Neuronal stem cell (in vitro differentiated cells): ENCODE results near the gene CD300LB.

Experiments used
- DNase-seq: peaks from one replicate; pipeline ENCODE4 v3.0.0-alpha.2; 2013; ENCODE audit warnings: low spot score
- H2AFZ ChIP-seq: one replicate; pipeline ENCODE4 v1.6.1; 2013; ENCODE audit warnings: mild to moderate bottlenecking, low read length, inconsistent platforms
- H2AK5ac ChIP-seq: 2 replicates; pipeline ENCODE4 v1.6.1; 2013; ENCODE audit warnings: low read depth, mild to moderate bottlenecking, inconsistent platforms, low read length, moderate library complexity, mixed read lengths
- H2BK120ac ChIP-seq: 2 replicates; pipeline ENCODE4 v1.6.1; 2013; ENCODE audit warnings: low read depth, mild to moderate bottlenecking, inconsistent platforms, low read length, moderate library complexity, mixed read lengths
- H2BK12ac ChIP-seq: one replicate; pipeline ENCODE4 v1.6.1; 2013; ENCODE audit warnings: low read length, inconsistent platforms
- H2BK15ac ChIP-seq: 2 replicates; pipeline ENCODE4 v1.6.1; 2013; ENCODE audit warnings: mild to moderate bottlenecking, low read length, inconsistent platforms, mixed read lengths
- H2BK5ac ChIP-seq: one replicate; pipeline ENCODE4 v1.6.1; 2013; ENCODE audit warnings: inconsistent platforms, mild to moderate bottlenecking, low read length, moderate library complexity
- H3K14ac ChIP-seq: one replicate; pipeline ENCODE4 v1.6.1; 2013; ENCODE audit warnings: low read length, inconsistent platforms
- H3K18ac ChIP-seq: 2 replicates; pipeline ENCODE4 v1.6.1; 2013; ENCODE audit warnings: low read length, inconsistent platforms
- H3K23ac ChIP-seq: 2 replicates; pipeline ENCODE4 v1.6.1; 2013; ENCODE audit warnings: low read depth, mild to moderate bottlenecking, mixed read lengths, low read length, inconsistent platforms; ENCODE audit not compliant: poor library complexity
- H3K27ac ChIP-seq: replicated peaks from 3 replicates; pipeline ENCODE4 v1.5.1; 2013; ENCODE audit warnings: low read length, inconsistent platforms
- H3K27me3 ChIP-seq, 3 experiments: 2 replicates each; pipeline ENCODE4 v1.6.1; 2013; ENCODE audit warnings: low read length in 3 of 3, mild to moderate bottlenecking in 2 of 3, inconsistent platforms in 1 of 3, low read depth in 1 of 3, mixed read lengths in 1 of 3, moderate library complexity in 1 of 3; ENCODE audit not compliant: control insufficient read depth in 3 of 3, insufficient read depth in 3 of 3
- H3K36me3 ChIP-seq, 2 donors: replicated peaks in 1 of 2; 2 replicates each; pipeline ENCODE4 v1.6.1; 2013; ENCODE audit warnings: low read length in 2 of 2; ENCODE audit not compliant: control insufficient read depth in 2 of 2, insufficient read depth in 2 of 2
- H3K4ac ChIP-seq: 2 replicates; pipeline ENCODE4 v1.6.1; 2013; ENCODE audit warnings: inconsistent platforms, mild to moderate bottlenecking, low read length, moderate library complexity
- H3K4me1 ChIP-seq, 2 donors: 1 replicate in 1 of 2; 2 replicates in 1 of 2; pipeline ENCODE4 v1.6.1; 2013; ENCODE audit warnings: low read length in 2 of 2, low read depth in 1 of 2; ENCODE audit not compliant: control insufficient read depth in 2 of 2, insufficient read depth in 1 of 2
- H3K4me2 ChIP-seq: one replicate; pipeline ENCODE4 v1.6.1; 2013; ENCODE audit warnings: mild to moderate bottlenecking, low read length, inconsistent platforms; ENCODE audit not compliant: insufficient read depth, poor library complexity, severe bottlenecking
- H3K4me3 ChIP-seq, 2 donors: 2 replicates each; pipeline ENCODE4 v1.5.1; 2013; ENCODE audit warnings: low read length in 2 of 2, mild to moderate bottlenecking in 2 of 2, inconsistent platforms in 1 of 2, moderate library complexity in 1 of 2
- H3K79me1 ChIP-seq: one replicate; pipeline ENCODE4 v1.6.1; 2013; ENCODE audit warnings: low read depth, mild to moderate bottlenecking, inconsistent platforms, low read length, moderate library complexity
- H3K9ac ChIP-seq: one replicate; pipeline ENCODE4 v1.6.1; 2013; ENCODE audit warnings: mild to moderate bottlenecking, low read depth, low read length, inconsistent platforms; ENCODE audit not compliant: poor library complexity
- H3K9me3 ChIP-seq, 2 donors: replicated peaks in 1 of 2; 2 replicates each; pipeline versions ENCODE3 to v1.6.1; 2013; ENCODE audit warnings: low read length in 2 of 2, mild to moderate bottlenecking in 2 of 2, inconsistent platforms in 1 of 2, low read depth in 1 of 2, mixed read lengths in 1 of 2, moderate library complexity in 1 of 2; ENCODE audit not compliant: control insufficient read depth in 2 of 2, insufficient read depth in 1 of 2
- H4K8ac ChIP-seq: one replicate; pipeline ENCODE4 v1.6.1; 2013; ENCODE audit warnings: low read depth, mild to moderate bottlenecking, inconsistent platforms, low read length, moderate library complexity
- H4K91ac ChIP-seq: one replicate; pipeline ENCODE4 v1.6.1; 2013; ENCODE audit warnings: low read length, low read depth, mild to moderate bottlenecking, inconsistent platforms; ENCODE audit not compliant: poor library complexity
- WGBS, 2 donors: extraction: QIAGEN DNeasy Blood & Tissue Kit; methylation state at CpG; one replicate each; pipeline ENCODE4 v1.1.7; 2013; ENCODE audit warnings: missing lambda C conversion rate in 2 of 2, mixed read lengths in 1 of 2; ENCODE audit not compliant: insufficient read length in 2 of 2, insufficient replicate concordance in 1 of 2; ENCODE audit errors: extremely low coverage in 2 of 2; 5-methylcytosine and 5-hydroxymethylcytosine counted together

The CD300LB gene

GRCh38 chr17:74475189-74475588 is 56.1 kb downstream of the CD300LB start:
- Histone ChIP-seq H3K9ac (no peak overlapping the region), H3K36me3 (no peaks in the 10 kb centered on the region), H2AFZ (no peak overlapping the region), H2BK15ac (no peak overlapping the region), H3K27ac (no peak overlapping the region), H2BK120ac (no peak overlapping the region), H3K4me3 (no peak overlapping the region), H3K4ac (no peak overlapping the region), H2BK5ac (no peak overlapping the region), H2AK5ac (no peak overlapping the region), H3K27me3 (peaks cover 0 to 4% (median 0%) of the 10 kb centered on the region in 3 experiments), H4K8ac (no peak overlapping the region), H3K4me1 (no peaks in the 10 kb centered on the region), H4K91ac (no peak overlapping the region), H3K4me2 (no peak overlapping the region), H3K23ac (no peak overlapping the region), H2BK12ac (no peak overlapping the region), H3K79me1 (no peaks in the 10 kb centered on the region), H3K18ac (no peak overlapping the region), H3K14ac (no peak overlapping the region), H3K9me3 (peaks cover 2 to 10% of the 10 kb centered on the region in 2 donors)
- no CpG with 5 or more reads among the region's 4 CpGs for WGBS, 2 donors
- no peak for DNase-seq

DNA sequence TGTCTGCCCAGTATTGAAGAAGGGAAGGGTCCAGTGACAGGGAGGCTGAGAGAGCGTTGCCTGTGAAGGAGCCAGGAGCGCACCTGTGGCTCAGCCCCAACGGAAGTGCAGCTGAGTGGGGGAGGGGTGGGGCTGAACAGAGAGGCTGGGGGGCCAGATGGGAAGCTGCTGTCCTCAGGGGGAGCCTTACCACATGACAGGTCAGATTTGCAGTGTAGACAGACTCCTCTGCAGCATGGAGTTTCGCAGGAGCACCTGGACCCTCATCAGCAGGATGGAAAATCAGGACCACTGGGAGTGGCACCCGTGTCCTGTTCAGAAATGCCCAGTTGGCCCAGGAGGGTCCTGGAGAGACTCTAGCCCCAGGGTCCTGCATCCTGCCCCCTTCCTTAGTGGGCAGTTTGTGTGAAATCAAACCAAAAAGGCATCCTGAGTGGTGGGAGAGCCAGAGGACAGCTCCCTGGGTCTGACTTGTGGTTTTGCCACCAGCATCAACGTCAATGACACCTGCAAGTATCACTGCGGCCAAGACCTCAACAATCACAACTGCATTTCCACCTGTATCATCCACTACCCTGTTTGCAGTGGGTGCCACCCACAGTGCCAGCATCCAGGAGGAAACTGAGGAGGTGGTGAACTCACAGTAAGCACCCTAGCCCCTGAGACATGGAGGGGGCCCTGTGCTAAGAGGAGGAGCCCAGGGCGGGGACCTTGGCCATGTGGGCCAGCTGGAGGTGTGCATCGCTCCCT is 57.1 kb downstream of the CD300LB start:
- no CpG with 5 or more reads among the region's 9 CpGs for WGBS, 2 donors
- H2BK12ac ChIP-seq: no peak overlapping the region

DNA sequence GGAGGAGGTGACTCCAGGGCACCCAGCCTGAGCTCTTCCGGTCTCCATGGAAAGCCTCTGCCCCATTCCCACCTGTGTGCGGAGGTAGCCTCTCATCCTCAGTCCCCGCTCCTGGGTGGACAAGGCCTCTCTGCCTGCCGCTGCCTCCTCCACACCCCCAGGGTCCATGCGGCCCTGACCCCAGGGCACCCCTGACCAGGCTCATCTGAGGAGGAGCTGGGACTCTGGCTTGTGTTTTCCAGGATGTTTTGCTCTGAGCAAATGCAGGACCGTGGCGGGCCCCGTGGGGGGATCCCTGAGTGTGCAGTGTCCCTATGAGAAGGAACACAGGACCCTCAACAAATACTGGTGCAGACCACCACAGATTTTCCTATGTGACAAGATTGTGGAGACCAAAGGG is 58.0 kb downstream of the CD300LB start:
- Histone ChIP-seq H4K91ac (no peak overlapping the region), H3K36me3 (no peaks in the 10 kb centered on the region), H2BK5ac (no peak overlapping the region), H3K4ac (no peak overlapping the region), H3K14ac (no peak overlapping the region), H3K4me1 (no peaks in the 10 kb centered on the region), H4K8ac (no peak overlapping the region), H3K9me3 (peaks cover 2 to 10% of the 10 kb centered on the region in 2 donors), H3K9ac (no peak overlapping the region), H2BK15ac (no peak overlapping the region), H2BK120ac (no peak overlapping the region), H3K27ac (no peak overlapping the region), H2BK12ac (no peak overlapping the region), H3K4me2 (no peak overlapping the region), H2AFZ (no peak overlapping the region), H3K18ac (peak overlapping the region; percentile 77), H3K79me1 (no peaks in the 10 kb centered on the region), H3K27me3 (peaks cover 0 to 4% (median 0%) of the 10 kb centered on the region in 3 experiments), H3K4me3 (no peak overlapping the region), H3K23ac (no peak overlapping the region), H2AK5ac (no peak overlapping the region)
- no peak for DNase-seq
- no CpG with 5 or more reads among the region's 8 CpGs for WGBS, 2 donors

More for the DNA sequence above, 57.1 kb downstream of the CD300LB start:
- no peak overlapping the region for H4K8ac ChIP-seq
- H2AFZ ChIP-seq: no peak overlapping the region
- H3K36me3 ChIP-seq: no peaks in the 10 kb centered on the region
- H3K79me1 ChIP-seq: no peaks in the 10 kb centered on the region
- H3K23ac ChIP-seq: no peak overlapping the region
- H4K91ac ChIP-seq: no peak overlapping the region
- no peak overlapping the region for H2BK5ac ChIP-seq
- H3K9me3 ChIP-seq: peaks cover 2 to 10% of the 10 kb centered on the region in 2 donors
- H2BK15ac ChIP-seq: no peak overlapping the region
- DNase-seq: no peak
- no peak overlapping the region for H3K9ac ChIP-seq
- no peak overlapping the region for H3K4me3 ChIP-seq
- no peak overlapping the region for H3K4me2 ChIP-seq
- no peak overlapping the region for H2AK5ac ChIP-seq
- H3K4ac ChIP-seq: no peak overlapping the region
- H3K14ac ChIP-seq: no peak overlapping the region
- H3K27ac ChIP-seq: no peak overlapping the region
- H3K18ac ChIP-seq: no peak overlapping the region
- H3K4me1 ChIP-seq: no peaks in the 10 kb centered on the region
- H3K27me3 ChIP-seq: peaks cover 0 to 4% (median 0%) of the 10 kb centered on the region in 3 experiments
- no peak overlapping the region for H2BK120ac ChIP-seq

DNA sequence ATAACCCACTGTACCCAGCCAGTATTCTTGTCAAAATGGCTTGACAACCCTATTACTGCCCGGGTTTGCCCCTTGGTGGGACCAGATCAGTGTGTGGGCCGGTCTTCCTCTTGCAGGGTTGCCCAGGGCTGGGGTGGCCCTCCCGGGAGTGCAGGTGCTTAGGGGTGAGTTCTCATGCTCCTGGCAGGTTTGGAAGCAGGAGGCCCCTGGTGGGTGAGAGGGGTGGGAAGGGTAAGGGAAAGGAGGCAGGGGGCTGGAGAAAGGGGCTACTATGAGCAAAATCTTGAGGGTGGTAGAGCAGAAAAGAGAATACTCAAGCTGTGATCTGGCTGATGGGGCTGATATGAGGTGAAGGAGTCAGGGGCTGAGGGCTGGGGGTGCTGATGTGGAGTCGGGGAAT is 58.4 kb downstream of the CD300LB start:
- Histone ChIP-seq H2AFZ (no peak overlapping the region), H3K4me1 (no peaks in the 10 kb centered on the region), H3K4ac (no peak overlapping the region), H4K91ac (no peak overlapping the region), H3K9me3 (peaks cover 2 to 10% of the 10 kb centered on the region in 2 donors), H3K4me3 (no peak overlapping the region), H2BK12ac (no peak overlapping the region), H3K79me1 (no peaks in the 10 kb centered on the region), H2BK120ac (no peak overlapping the region), H2BK15ac (no peak overlapping the region), H3K23ac (no peak overlapping the region), H3K4me2 (no peak overlapping the region), H3K36me3 (no peaks in the 10 kb centered on the region), H3K27me3 (peaks cover 0 to 4% (median 0%) of the 10 kb centered on the region in 3 experiments), H3K9ac (no peak overlapping the region), H2AK5ac (no peak overlapping the region), H3K18ac (no peak overlapping the region), H3K14ac (no peak overlapping the region), H4K8ac (no peak overlapping the region), H2BK5ac (no peak overlapping the region), H3K27ac (no peak overlapping the region)
- no CpG with 5 or more reads among the region's 4 CpGs for whole genome bisulfite sequencing, 2 donors
- no peak for DNase-seq
